Activated naive CD4-positive, alpha-beta T cell treated with anti-CD3 and anti-CD28 coated beads, Interleukin-2, amount 50 U/mL, for 72 hours (primary cell): ENCODE measurements around the gene POLA1. TPM values are rescaled to one million over a fixed set of nuclear protein-coding genes. Genes with fewer than 3 reads are reported as not detected.

Experiments
- ATAC-seq, 2 donors: fragments of 150-1000 bp; cut with Tn5 transposase; 2 replicates each; pipeline ENCODE4 v1.10.0; 2021; ENCODE audit warnings: mild to moderate bottlenecking in 2 of 2, moderate library complexity in 2 of 2
- DNase-seq, 2 donors: peaks; one replicate each; pipeline ENCODE4 v3.0.0; 2021 to 2022; ENCODE audit warnings: low spot score in 2 of 2
- H3K27ac Mint-ChIP-seq, 2 donors: one replicate each; pipeline ENCODE4 v1.8.0; 2022; ENCODE audit warnings: mild to moderate bottlenecking in 2 of 2, mixed read lengths in 2 of 2
- H3K36me3 Mint-ChIP-seq, 2 donors: one replicate each; pipeline ENCODE4 v1.8.0; 2022; ENCODE audit warnings: mixed read lengths in 2 of 2
- H3K9me3 Mint-ChIP-seq, 2 donors: one replicate each; pipeline ENCODE4 v1.8.0; 2022; ENCODE audit warnings: mixed read lengths in 2 of 2
- total RNA-seq, 2 donors: library from RNA; stranded (reverse); gene quantifications; one replicate each; pipeline ENCODE4 v1.2.3, GENCODE V29; 2022

Gene POLA1
- total RNA-seq, 2 donors from 2014 or later, result 37.8 to 49.4 TPM

- H3K36me3 Mint-ChIP-seq, result no peaks in the 10 kb centered on the region
- no peaks in the 10 kb centered on the region for H3K9me3 Mint-ChIP-seq
- no peak overlapping the region for H3K27ac Mint-ChIP-seq
- ATAC-seq (no peak), DNase-seq (no peak)
Measured at GRCh38 chrX:24672701-24673190, 21.0 kb upstream of the POLA1 start.

- ATAC-seq, result no peak
- Mint-ChIP-seq H3K9me3 (no peaks in the 10 kb centered on the region), H3K36me3 (no peaks in the 10 kb centered on the region), H3K27ac (no peak overlapping the region)
- DNase-seq, result no peak
Measured at GRCh38 chrX:24673424-24673823, 20.3 kb upstream of the POLA1 start.

- no peaks in the 10 kb centered on the region for H3K36me3 Mint-ChIP-seq
- H3K9me3 Mint-ChIP-seq, result no peaks in the 10 kb centered on the region
- DNase-seq, result no peak
- ATAC-seq, result peak in 1 of 2 donors; percentile 62
- H3K27ac Mint-ChIP-seq, result no peak overlapping the region
Measured at GRCh38 chrX:24676403-24677024, 17.2 kb upstream of the POLA1 start.

GRCh38 chrX:24682739-24683432 is 10.8 kb upstream of the POLA1 start:
- H3K27ac Mint-ChIP-seq, result peak overlapping the region; percentile 71 to 94
- H3K9me3 Mint-ChIP-seq, result peaks cover 0 to 12% of the 10 kb centered on the region in 2 donors
- ATAC-seq, result peak; percentile 96 to 98
- peak; percentile 17 to 59 for DNase-seq
- H3K36me3 Mint-ChIP-seq, result peaks cover 0 to 20% of the 10 kb centered on the region in 2 donors

- Mint-ChIP-seq H3K27ac (no peak overlapping the region), H3K36me3 (peaks cover 0 to 20% of the 10 kb centered on the region in 2 donors), H3K9me3 (peaks cover 0 to 12% of the 10 kb centered on the region in 2 donors)
- no peak for ATAC-seq
- DNase-seq, result no peak
Measured at GRCh38 chrX:24684048-24684447, 9.7 kb upstream of the POLA1 start.

- DNase-seq, result no peak
- Mint-ChIP-seq H3K27ac (no peak overlapping the region), H3K9me3 (no peaks in the 10 kb centered on the region), H3K36me3 (peaks cover 12 to 13% of the 10 kb centered on the region in 2 donors)
- no peak for ATAC-seq
Measured at GRCh38 chrX:24692305-24692704, 1.4 kb upstream of the POLA1 start.

- DNase-seq (no peak), ATAC-seq (no peak)
- no peaks in the 10 kb centered on the region for H3K9me3 Mint-ChIP-seq
- H3K36me3 Mint-ChIP-seq, result peaks cover 13 to 14% of the 10 kb centered on the region in 2 donors
- H3K27ac Mint-ChIP-seq, result peak overlapping the region; percentile 85 to 88
Measured at GRCh38 chrX:24694825-24695224, 1.1 kb downstream of the POLA1 start.

GRCh38 chrX:24696294-24696693 is 2.6 kb downstream of the POLA1 start:
- DNase-seq (no peak), ATAC-seq (no peak)
- no peaks in the 10 kb centered on the region for H3K9me3 Mint-ChIP-seq
- H3K27ac Mint-ChIP-seq, result no peak overlapping the region
- H3K36me3 Mint-ChIP-seq, result peaks cover 13 to 19% of the 10 kb centered on the region in 2 donors

- DNase-seq, result no peak
- Mint-ChIP-seq H3K9me3 (no peaks in the 10 kb centered on the region), H3K36me3 (peaks cover 4 to 7% of the 10 kb centered on the region in 2 donors), H3K27ac (no peak overlapping the region)
- ATAC-seq, result peak in 1 of 2 donors; percentile 55
Measured at GRCh38 chrX:24702362-24703184, 8.9 kb downstream of the POLA1 start.

- DNase-seq (no peak), ATAC-seq (peak in 1 of 2 donors; percentile 76)
- H3K9me3 Mint-ChIP-seq, result no peaks in the 10 kb centered on the region
- no peak overlapping the region for H3K27ac Mint-ChIP-seq
- peaks cover 4 to 7% of the 10 kb centered on the region in 2 donors for H3K36me3 Mint-ChIP-seq
Measured at GRCh38 chrX:24703185-24703494, 9.4 kb downstream of the POLA1 start.

GRCh38 chrX:24718771-24719170 is 25.1 kb downstream of the POLA1 start:
- H3K9me3 Mint-ChIP-seq, result no peaks in the 10 kb centered on the region
- peak overlapping the region in 1 of 2 donors; percentile 52 for H3K27ac Mint-ChIP-seq
- peaks cover 31 to 41% of the 10 kb centered on the region in 2 donors for H3K36me3 Mint-ChIP-seq
- ATAC-seq (no peak), DNase-seq (no peak)

- no peak overlapping the region for H3K27ac Mint-ChIP-seq
- ATAC-seq (no peak), DNase-seq (no peak)
- no peaks in the 10 kb centered on the region for H3K9me3 Mint-ChIP-seq
- H3K36me3 Mint-ChIP-seq, result peaks cover 24 to 38% of the 10 kb centered on the region in 2 donors
Measured at GRCh38 chrX:24720036-24720435, 26.3 kb downstream of the POLA1 start.

- no peak overlapping the region for H3K27ac Mint-ChIP-seq
- no peaks in the 10 kb centered on the region for H3K9me3 Mint-ChIP-seq
- DNase-seq (no peak), ATAC-seq (no peak)
- H3K36me3 Mint-ChIP-seq, result peaks cover 5 to 8% of the 10 kb centered on the region in 2 donors
Measured at GRCh38 chrX:24728530-24728929, 34.8 kb downstream of the POLA1 start.

GRCh38 chrX:24732766-24733500 is 39.2 kb downstream of the POLA1 start:
- ATAC-seq, result no peak
- no peak for DNase-seq
- Mint-ChIP-seq H3K9me3 (no peaks in the 10 kb centered on the region), H3K36me3 (peaks cover 4 to 5% of the 10 kb centered on the region in 2 donors), H3K27ac (no peak overlapping the region)

GRCh38 chrX:24741330-24741729 is 47.6 kb downstream of the POLA1 start:
- Mint-ChIP-seq H3K36me3 (peaks cover 0 to 9% of the 10 kb centered on the region in 2 donors), H3K9me3 (no peaks in the 10 kb centered on the region), H3K27ac (no peak overlapping the region)
- ATAC-seq (no peak), DNase-seq (no peak)

GRCh38 chrX:24748196-24748595 is 54.5 kb downstream of the POLA1 start:
- Mint-ChIP-seq H3K27ac (no peak overlapping the region), H3K36me3 (no peaks in the 10 kb centered on the region), H3K9me3 (no peaks in the 10 kb centered on the region)
- DNase-seq (no peak), ATAC-seq (no peak)
